Body of pancreas (tissue), 4 donors: ENCODE data around the gene LTV1.

Experiments
- POLR2A ChIP-seq, 3 donors: fragments of 450-650 bp; IDR thresholded peaks; one replicate each; pipeline ENCODE4 v1.6.1; 2016; ENCODE audit warnings: antibody characterized with exemption in 3 of 3, mild to moderate bottlenecking in 2 of 3
- TF ChIP-seq, protein P1 (sequence below), 7 experiments: fragments of 450-650 bp in 4 of 7; fragments of 200-600 bp in 3 of 7; sonication (generic) in 3 of 7; IDR thresholded peaks; one replicate each; pipeline ENCODE4 v1.5.1; 2016 to 2019; ENCODE audit warnings: antibody characterized with exemption in 7 of 7

DNA sequence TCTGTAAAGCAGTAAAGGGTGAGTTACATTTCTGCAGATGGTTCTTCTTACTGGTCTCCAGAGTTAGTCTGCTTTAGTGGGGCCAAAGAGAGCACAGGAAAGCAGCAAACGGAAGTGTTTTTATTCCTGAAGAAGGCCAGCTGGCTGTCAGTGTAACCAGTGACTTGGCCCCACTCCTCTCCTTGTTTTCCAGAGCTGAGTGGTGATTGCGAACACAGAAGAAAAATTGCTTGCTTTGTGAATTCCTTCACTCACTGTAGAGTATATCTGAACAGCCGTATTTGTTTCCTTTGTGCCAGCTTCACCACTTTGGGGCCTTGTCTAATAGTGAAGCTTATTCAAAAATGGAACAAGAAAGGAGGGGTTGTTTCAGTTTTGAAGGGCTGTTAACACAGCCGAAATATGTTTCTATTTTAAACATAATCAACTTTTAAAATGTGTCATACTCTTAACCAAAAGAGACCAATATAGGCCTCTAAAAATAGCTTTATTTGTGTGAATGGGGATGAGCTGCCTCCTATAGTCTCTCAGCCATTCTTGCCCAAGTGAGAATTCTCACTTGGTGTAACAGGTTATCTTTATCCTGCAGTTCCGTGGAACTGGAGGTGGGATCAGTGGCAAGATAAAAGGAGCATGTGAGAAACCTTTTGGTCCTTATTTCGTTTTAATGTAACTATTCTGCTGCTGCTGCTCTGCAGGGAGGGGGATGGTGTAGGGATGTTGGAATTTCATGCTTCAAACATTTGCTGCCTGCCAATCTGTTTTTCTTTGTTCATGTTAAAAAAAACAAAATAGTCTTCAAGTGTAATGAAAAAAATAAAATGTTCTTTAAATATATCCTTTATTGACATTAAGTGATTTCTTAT, 59.0 kb downstream of the LTV1 start:
- TF ChIP-seq, protein P1, sequence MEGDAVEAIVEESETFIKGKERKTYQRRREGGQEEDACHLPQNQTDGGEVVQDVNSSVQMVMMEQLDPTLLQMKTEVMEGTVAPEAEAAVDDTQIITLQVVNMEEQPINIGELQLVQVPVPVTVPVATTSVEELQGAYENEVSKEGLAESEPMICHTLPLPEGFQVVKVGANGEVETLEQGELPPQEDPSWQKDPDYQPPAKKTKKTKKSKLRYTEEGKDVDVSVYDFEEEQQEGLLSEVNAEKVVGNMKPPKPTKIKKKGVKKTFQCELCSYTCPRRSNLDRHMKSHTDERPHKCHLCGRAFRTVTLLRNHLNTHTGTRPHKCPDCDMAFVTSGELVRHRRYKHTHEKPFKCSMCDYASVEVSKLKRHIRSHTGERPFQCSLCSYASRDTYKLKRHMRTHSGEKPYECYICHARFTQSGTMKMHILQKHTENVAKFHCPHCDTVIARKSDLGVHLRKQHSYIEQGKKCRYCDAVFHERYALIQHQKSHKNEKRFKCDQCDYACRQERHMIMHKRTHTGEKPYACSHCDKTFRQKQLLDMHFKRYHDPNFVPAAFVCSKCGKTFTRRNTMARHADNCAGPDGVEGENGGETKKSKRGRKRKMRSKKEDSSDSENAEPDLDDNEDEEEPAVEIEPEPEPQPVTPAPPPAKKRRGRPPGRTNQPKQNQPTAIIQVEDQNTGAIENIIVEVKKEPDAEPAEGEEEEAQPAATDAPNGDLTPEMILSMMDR (IDR thresholded peaks at IDR 0.05), result no peak
- TF ChIP-seq POLR2A (IDR thresholded peaks at IDR 0.05), result no peak
